Bladder microvascular endothelial cell (primary cell): Measurements from ENCODE around the gene DCHS2. TPM values are rescaled to one million over a fixed set of nuclear protein-coding genes. Genes with fewer than 3 reads are reported as not detected.

Experiments used
- total RNA-seq: library from RNA; depleted of rRNA; stranded (reverse); fragments of >200 nt; gene quantifications from 2 replicates; pipeline ENCODE4 v1.2.3, GENCODE V29; 2014

Gene DCHS2, protein sequence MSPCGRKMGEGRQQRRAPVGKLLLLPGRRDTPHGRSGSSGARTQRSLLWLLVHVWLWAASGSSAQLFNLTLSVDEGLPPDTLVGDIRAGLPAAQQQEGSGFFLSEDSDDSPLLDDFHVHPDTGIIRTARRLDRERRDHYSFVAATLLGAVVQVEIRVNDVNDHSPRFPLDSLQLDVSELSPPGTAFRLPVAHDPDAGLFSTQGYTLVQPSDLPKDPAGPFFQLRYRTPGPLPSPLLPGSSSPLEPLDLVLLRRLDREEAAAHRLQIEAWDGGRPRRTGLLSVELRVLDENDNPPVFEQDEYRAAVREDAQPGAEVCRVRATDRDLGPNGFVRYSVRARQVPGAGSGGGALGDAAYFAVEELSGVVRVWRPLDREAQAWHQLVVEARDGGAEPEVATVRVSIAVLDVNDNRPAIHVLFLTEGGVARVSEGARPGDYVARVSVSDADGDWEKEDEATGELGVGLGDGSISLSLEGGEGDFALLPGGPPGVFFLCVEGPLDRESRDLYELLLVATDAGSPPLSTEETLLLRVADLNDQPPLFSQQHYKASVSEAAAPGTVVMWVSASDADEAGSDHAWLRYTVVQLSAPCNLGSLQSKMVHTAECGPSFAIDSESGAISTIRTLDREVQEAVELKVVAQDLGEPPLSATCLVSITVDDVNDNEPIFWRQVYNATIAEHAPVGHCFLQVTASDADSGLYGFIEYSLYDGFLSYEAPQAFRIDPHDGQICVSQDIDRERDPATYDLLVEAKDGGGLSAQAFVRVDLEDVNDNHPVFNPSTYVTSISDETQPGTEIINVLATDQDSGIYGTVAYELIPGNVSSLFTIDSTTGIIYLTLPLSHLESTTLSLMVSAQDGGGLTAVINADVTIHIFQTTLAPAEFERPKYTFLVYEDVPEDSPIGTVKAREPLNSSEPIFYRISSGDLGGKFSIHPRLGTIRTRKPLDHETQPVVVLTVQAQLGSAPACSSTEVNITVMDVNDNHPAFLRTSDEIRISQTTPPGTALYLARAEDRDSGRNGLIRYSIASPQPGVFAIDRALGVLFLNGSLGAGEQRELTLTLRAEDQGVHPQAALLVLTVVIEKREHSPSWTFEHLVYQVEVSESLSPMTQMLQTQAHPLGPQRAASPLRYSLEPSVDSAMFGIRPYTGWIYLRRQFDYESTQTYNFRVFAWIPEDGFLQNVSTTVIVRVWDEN (N-terminal part only)
- total RNA-seq, result under 0.01 TPM in 1 of 2 replicates, not detected in the other

DNA sequence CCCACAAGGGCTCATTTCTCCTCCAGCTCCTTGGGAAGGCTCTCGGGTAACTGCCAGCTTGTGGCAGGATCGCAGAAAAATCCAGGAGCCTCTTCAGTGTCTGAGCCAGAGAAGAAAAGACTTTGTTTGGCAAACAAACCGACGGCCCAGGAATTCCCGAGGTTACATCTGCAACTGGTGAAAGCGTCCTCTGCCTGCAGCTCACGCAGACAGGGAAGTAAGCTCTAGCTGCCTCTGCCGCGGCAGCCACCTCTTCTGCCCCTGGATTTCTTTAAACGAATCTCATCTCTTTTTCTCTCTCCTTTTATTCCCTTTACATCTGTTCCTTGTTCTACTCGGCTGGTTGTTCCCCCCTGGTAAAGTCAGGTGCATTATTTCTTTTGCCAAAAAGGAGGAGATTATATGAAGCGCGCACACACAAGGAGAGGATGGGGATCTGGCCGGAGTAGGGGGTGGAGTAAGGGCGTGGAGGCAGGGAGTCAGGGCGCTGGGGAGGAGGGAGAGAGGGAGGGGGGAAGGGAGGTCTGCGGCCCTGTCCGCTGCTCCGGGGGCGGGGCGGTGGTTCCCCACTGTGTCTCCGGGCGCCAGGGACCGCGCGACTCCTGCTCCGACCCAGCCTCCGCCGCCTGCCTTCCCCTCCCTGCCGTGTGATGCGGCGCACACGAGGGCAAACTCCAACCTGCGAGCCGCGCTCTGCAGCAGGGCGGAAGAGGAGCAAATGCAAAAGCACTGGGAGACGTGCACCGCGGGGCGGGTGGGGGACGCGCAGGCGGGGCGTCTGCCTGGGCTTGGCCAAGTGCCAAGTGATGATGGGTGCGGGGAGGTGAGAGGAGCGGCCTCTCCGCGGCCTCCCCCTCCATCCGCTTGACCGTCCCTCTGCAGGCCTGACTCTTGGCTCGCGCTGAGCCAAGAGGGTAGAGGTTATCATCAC, at the start of gene DCHS2:
TSS of gene DCHS2 (minus strand) at position 459 of the 931 bp plus-strand sequence. CDS start at position 15, 444 bp downstream.

Other genes starting within 250 kb of the DCHS2 start
- gene PLRG1, start 58.6 kb upstream of the DCHS2 start, total RNA-seq, result 41.9 and 111 TPM in 2 replicates
- gene FGB, start 71.2 kb upstream of the DCHS2 start, total RNA-seq, result not detected in 2 replicates
- not detected in 2 replicates for gene FGA, start 98.9 kb upstream of the DCHS2 start, total RNA-seq
- not detected in 2 replicates for gene FGG, start 120.9 kb upstream of the DCHS2 start, total RNA-seq